Rectal smooth muscle tissue (tissue), 1 donor: ENCODE data around the gene MEAK7.

Experiments used
- H3K27ac ChIP-seq: one replicate; pipeline ENCODE4 v1.7.0; 2013; ENCODE audit warnings: low read depth, low read length, inconsistent platforms
- H3K27me3 ChIP-seq: one replicate; pipeline ENCODE4 v1.7.0; 2013; ENCODE audit warnings: low read length; ENCODE audit not compliant: control insufficient read depth, insufficient read depth
- H3K36me3 ChIP-seq: one replicate; pipeline ENCODE4 v1.7.0; 2013; ENCODE audit warnings: low read length; ENCODE audit not compliant: control insufficient read depth, insufficient read depth
- H3K4me1 ChIP-seq: one replicate; pipeline ENCODE4 v1.7.0; 2013; ENCODE audit warnings: low read length; ENCODE audit not compliant: control insufficient read depth, insufficient read depth
- H3K4me3 ChIP-seq: one replicate; pipeline ENCODE4 v1.7.0; 2013; ENCODE audit warnings: low read length
- H3K9ac ChIP-seq: one replicate; pipeline ENCODE4 v1.7.0; 2013; ENCODE audit warnings: low read length

The MEAK7 gene

GRCh38 chr16:84462296-84463210 lies 41.9 kb downstream of the MEAK7 start:
- Histone ChIP-seq H3K27me3 (no peaks in the 10 kb centered on the region), H3K36me3 (no peaks in the 10 kb centered on the region), H3K4me3 (no peak overlapping the region), H3K9ac (no peak overlapping the region), H3K27ac (no peak overlapping the region), H3K4me1 (no peaks in the 10 kb centered on the region)

- no peak overlapping the region for H3K27ac ChIP-seq
- H3K4me3 ChIP-seq = no peak overlapping the region
- H3K36me3 ChIP-seq = no peaks in the 10 kb centered on the region
- no peaks in the 10 kb centered on the region for H3K4me1 ChIP-seq
- H3K9ac ChIP-seq = no peak overlapping the region
- H3K27me3 ChIP-seq = no peaks in the 10 kb centered on the region
Measured at GRCh38 chr16:84461413-84462295, 42.8 kb downstream of the MEAK7 start.

GRCh38 chr16:84461029-84461412 lies 43.4 kb downstream of the MEAK7 start:
- Histone ChIP-seq H3K27ac (no peak overlapping the region), H3K4me1 (no peaks in the 10 kb centered on the region), H3K9ac (no peak overlapping the region), H3K36me3 (no peaks in the 10 kb centered on the region), H3K27me3 (no peaks in the 10 kb centered on the region), H3K4me3 (no peak overlapping the region)

- Histone ChIP-seq H3K36me3 (no peaks in the 10 kb centered on the region), H3K27me3 (no peaks in the 10 kb centered on the region), H3K4me1 (no peaks in the 10 kb centered on the region), H3K9ac (no peak overlapping the region), H3K27ac (no peak overlapping the region), H3K4me3 (no peak overlapping the region)
Measured at GRCh38 chr16:84460406-84461028, 43.9 kb downstream of the MEAK7 start.

GRCh38 chr16:84459941-84460405 lies 44.5 kb downstream of the MEAK7 start:
- Histone ChIP-seq H3K4me1 (no peaks in the 10 kb centered on the region), H3K36me3 (no peaks in the 10 kb centered on the region), H3K4me3 (no peak overlapping the region)

GRCh38 chr16:84459533-84459894 lies 44.9 kb downstream of the MEAK7 start:
- H3K27me3 ChIP-seq = no peaks in the 10 kb centered on the region
- no peaks in the 10 kb centered on the region for H3K36me3 ChIP-seq
- no peak overlapping the region for H3K27ac ChIP-seq
- no peak overlapping the region for H3K9ac ChIP-seq
- H3K4me1 ChIP-seq = no peaks in the 10 kb centered on the region
- H3K4me3 ChIP-seq = no peak overlapping the region

More at GRCh38 chr16:84459941-84460405, 44.5 kb downstream of the MEAK7 start:
- Histone ChIP-seq H3K9ac (no peak overlapping the region), H3K27me3 (no peaks in the 10 kb centered on the region), H3K27ac (no peak overlapping the region)

- no peak overlapping the region for H3K27ac ChIP-seq
- no peaks in the 10 kb centered on the region for H3K36me3 ChIP-seq
- no peak overlapping the region for H3K9ac ChIP-seq
- H3K4me1 ChIP-seq = no peaks in the 10 kb centered on the region
- H3K4me3 ChIP-seq = no peak overlapping the region
- no peaks in the 10 kb centered on the region for H3K27me3 ChIP-seq
Measured at GRCh38 chr16:84458606-84459532, 45.6 kb downstream of the MEAK7 start.

GRCh38 chr16:84455031-84455430 lies 49.4 kb downstream of the MEAK7 start:
- Histone ChIP-seq H3K4me3 (no peak overlapping the region), H3K36me3 (peaks cover 3% of the 10 kb centered on the region), H3K27ac (no peak overlapping the region), H3K27me3 (no peaks in the 10 kb centered on the region), H3K9ac (no peak overlapping the region), H3K4me1 (no peaks in the 10 kb centered on the region)
